Activated naive CD8-positive, alpha-beta T cell treated with anti-CD3 and anti-CD28 coated beads for 36 hours (primary cell): ENCODE data around the gene YY1. TPM values are rescaled to one million over a fixed set of nuclear protein-coding genes. Genes with fewer than 3 reads are reported as not detected.
A peak's percentile ranks its signal among the peaks of the same experiment; 100 is the strongest.
"Not testable (repeated sequence)": the region's sequence is repeated elsewhere in the genome, so short reads cannot be mapped to it uniquely, and the experiment has no call there.

ENCODE experiments used
- DNase-seq: peaks from one replicate; pipeline ENCODE4 v3.0.0; 2021
- H3K27ac Mint-ChIP-seq: one replicate; pipeline ENCODE4 v1.8.0; 2022; ENCODE audit warnings: mild to moderate bottlenecking, moderate library complexity, mixed read lengths
- H3K27me3 Mint-ChIP-seq: one replicate; pipeline ENCODE4 v1.8.0; 2022; ENCODE audit warnings: mild to moderate bottlenecking, mixed read lengths
- H3K36me3 Mint-ChIP-seq: one replicate; pipeline ENCODE4 v1.8.0; 2021; ENCODE audit warnings: mild to moderate bottlenecking, mixed read lengths
- H3K4me1 Mint-ChIP-seq: one replicate; pipeline ENCODE4 v1.8.0; 2021; ENCODE audit warnings: mixed read lengths
- H3K4me3 Mint-ChIP-seq: one replicate; pipeline ENCODE4 v1.8.0; 2022; ENCODE audit warnings: mild to moderate bottlenecking, moderate library complexity, mixed read lengths
- H3K9me3 Mint-ChIP-seq: one replicate; pipeline ENCODE4 v1.8.0; 2022; ENCODE audit warnings: mixed read lengths
- total RNA-seq, 2 experiments: library from RNA; stranded (reverse); gene quantifications; one replicate each; pipeline ENCODE4 v1.2.3, GENCODE V29; 2021

YY1 gene
- total RNA-seq, 2 experiments from 2014 or later: 109 to 119 TPM

DNA sequence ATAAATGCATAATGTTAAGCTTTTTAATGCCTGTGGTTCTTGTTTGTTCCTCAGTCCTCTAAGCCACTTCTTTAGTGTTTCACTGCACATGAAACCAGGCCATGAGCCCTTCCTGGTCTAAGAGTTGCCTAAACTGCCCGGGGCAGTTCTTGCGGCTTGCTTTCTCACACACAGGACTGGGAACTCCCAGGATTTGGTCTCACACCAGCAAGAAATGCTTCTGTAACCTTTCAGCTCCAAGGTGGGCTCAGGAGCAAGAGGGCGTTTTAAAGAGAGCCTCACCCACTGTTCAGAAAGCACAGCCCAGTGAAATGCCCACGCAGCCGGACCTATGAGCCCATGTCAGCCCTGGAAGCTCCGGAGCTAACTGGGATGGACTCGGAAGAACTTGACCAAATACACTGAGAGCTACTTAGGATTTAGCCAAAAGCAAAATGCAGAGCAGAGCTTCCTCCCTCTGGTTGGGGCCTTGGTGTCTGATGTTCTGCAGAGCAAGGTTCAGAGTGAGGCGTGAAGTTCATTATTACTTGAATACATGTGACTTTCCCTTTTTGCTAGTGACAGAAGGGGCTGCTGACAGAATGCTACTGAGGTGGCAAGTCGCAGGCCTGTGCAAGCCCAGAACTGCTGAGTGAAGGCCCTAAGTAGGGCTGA is 43.9 kb downstream of the YY1 start:
- H3K9me3 Mint-ChIP-seq: no peaks in the 10 kb centered on the region
- H3K36me3 Mint-ChIP-seq: peaks cover 5% of the 10 kb centered on the region
- no peaks in the 10 kb centered on the region for H3K27me3 Mint-ChIP-seq
- DNase-seq: no peak
- H3K4me3 Mint-ChIP-seq: no peak overlapping the region
- H3K4me1 Mint-ChIP-seq: peaks cover 16% of the 10 kb centered on the region
- peak overlapping the region; percentile 39 for H3K27ac Mint-ChIP-seq

DNA sequence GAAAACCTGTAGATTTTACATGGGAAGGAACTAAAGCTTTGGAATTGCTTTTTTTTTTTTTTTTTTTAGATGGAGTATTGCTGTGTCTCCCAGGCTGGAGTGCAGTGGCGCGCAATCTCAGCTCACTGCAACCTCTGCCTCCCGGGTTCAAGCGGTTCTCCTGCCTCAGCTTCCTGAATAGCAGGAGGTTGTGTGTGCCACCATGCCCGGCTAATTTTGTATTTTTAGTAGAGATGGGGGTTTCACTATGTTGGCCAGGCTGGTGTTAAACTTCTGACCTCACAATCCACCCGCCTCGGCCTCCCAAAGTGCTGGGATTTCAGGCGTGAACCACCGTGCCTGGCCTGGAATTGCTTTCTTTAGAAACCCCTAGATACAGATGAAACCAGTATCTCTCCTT is 44.5 kb downstream of the YY1 start:
- not testable (repeated sequence) for H3K27me3 Mint-ChIP-seq, H3K36me3 Mint-ChIP-seq, H3K4me3 Mint-ChIP-seq, DNase-seq, H3K9me3 Mint-ChIP-seq
- peaks cover 16% of the 10 kb centered on the region for H3K4me1 Mint-ChIP-seq
- H3K27ac Mint-ChIP-seq: peak overlapping the region; percentile 39

DNA sequence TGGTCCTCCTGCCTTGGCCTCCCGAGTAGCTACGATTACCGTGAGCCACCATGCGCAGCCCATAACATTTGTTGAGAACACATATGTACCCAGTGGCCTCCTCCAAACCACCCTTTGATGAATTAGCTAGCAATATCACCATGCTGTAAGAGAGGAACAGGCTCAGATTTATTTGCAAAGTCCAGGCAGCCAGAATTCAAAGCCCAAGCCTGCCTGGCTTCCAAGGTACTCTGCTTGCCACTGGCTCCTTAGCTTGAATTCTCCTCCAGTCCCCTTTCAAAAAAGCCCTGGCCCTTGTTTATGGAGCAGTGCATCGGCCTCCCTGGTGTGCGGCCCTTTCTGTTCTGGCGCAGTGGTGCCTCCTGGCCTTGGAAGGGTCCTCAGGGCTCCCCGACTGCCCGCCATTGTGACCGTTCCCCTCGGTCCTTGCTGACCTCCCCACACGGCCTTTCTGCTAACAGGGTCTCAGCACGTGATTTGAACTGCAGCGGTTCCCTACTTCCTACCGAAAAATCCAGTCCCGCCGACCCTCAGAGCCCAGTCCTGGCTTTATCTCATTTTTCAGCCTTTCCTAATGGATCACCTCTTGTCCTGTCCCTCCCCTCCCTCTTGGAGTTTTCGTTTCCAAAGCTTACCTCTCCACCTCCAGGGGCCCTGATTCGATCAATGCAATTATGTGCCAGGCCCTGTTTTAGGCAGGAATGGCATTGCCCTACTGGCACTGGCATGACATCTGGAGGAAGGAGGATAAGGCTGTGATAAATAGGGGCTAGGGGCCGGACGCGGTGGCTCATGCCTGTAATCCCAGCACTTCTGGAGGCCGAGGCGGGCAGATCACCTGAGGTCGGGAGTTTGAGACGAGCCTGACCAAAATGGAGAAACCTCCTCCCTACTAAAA is 45.3 kb downstream of the YY1 start:
- peaks cover 9% of the 10 kb centered on the region for H3K4me1 Mint-ChIP-seq
- peak overlapping the region; percentile 60 for H3K4me3 Mint-ChIP-seq
- H3K9me3 Mint-ChIP-seq: no peaks in the 10 kb centered on the region
- H3K27ac Mint-ChIP-seq: peak overlapping the region; percentile 75
- DNase-seq: no peak
- peaks cover 5% of the 10 kb centered on the region for H3K36me3 Mint-ChIP-seq
- H3K27me3 Mint-ChIP-seq: no peaks in the 10 kb centered on the region

DNA sequence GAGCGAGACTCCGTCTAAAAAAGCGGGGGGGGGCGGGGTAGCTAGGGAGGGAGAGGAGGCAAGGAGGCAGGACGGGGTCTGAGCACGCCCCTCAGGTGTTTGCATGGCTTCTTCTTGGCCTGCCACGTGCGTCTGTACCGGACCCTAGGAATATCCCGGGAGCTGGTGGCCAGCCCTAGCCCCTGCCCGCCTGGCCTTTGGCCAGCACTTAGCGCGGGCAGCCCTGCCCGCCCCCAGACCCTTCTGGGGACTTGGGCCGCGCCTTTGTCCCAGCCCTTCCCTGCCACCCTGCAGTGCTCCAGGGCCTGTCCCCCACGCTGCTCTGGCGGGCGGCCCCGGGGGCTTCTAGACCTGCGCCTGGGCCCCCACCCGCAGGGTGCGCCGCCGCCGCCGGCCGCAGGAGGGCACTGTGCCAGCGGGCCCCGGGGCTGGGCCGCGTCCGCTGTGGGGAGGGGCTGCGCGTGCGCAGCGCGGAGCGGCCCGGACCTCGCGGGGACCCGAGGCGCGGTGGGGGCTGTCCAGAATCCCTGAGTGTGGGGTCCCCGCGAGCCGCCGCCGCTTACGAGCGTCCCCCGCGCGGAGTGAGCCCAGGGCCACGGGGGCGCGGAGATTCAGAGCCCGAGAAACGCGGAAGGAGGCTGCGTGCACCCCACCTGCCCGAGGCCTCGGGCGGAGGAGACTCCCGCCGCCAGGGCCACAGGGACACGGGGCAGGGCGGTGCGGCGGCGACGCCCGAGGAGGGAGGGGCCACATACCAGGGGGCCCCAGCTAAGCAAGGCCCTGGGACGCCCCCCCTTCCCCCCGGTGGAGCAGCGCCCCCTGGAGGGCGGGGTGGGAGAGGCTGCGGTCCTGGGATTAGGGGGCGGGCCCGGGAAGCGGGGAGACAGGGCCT is 46.3 kb downstream of the YY1 start:
- peak; percentile 88 for DNase-seq
- H3K9me3 Mint-ChIP-seq: no peaks in the 10 kb centered on the region
- H3K4me1 Mint-ChIP-seq: peaks cover 6% of the 10 kb centered on the region
- H3K4me3 Mint-ChIP-seq: peak overlapping the region; percentile 60
- H3K27ac Mint-ChIP-seq: peak overlapping the region; percentile 75
- no peaks in the 10 kb centered on the region for H3K27me3 Mint-ChIP-seq
- H3K36me3 Mint-ChIP-seq: peaks cover 5% of the 10 kb centered on the region

DNA sequence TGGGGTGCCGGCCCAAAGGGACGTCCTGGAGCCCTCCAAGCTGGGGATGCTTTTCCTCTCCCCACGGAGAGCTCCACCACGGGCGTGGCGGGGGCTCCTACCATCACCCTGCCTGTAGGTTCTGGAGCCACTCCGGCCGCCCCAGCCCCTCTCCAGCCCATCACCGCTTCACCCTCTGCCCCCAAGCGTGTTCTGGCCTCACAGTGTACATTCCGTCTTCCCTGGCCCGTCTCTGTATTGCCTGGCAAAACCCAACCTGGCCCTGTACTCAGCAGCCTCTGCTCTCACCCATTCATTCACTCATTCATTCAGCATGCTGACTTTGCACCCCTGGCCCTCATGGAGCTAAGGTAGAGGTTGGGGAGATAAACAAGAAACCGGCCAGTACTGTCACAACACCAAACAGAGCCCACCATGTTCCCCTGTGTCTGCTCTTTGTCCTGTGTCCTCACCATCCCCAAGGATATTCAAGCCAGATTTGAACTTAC is 47.0 kb downstream of the YY1 start:
- Mint-ChIP-seq H3K4me3 (peak overlapping the region; percentile 78), H3K27ac (peak overlapping the region; percentile 80), H3K4me1 (peaks cover 5% of the 10 kb centered on the region), H3K9me3 (no peaks in the 10 kb centered on the region), H3K27me3 (no peaks in the 10 kb centered on the region), H3K36me3 (no peaks in the 10 kb centered on the region)
- no peak for DNase-seq

DNA sequence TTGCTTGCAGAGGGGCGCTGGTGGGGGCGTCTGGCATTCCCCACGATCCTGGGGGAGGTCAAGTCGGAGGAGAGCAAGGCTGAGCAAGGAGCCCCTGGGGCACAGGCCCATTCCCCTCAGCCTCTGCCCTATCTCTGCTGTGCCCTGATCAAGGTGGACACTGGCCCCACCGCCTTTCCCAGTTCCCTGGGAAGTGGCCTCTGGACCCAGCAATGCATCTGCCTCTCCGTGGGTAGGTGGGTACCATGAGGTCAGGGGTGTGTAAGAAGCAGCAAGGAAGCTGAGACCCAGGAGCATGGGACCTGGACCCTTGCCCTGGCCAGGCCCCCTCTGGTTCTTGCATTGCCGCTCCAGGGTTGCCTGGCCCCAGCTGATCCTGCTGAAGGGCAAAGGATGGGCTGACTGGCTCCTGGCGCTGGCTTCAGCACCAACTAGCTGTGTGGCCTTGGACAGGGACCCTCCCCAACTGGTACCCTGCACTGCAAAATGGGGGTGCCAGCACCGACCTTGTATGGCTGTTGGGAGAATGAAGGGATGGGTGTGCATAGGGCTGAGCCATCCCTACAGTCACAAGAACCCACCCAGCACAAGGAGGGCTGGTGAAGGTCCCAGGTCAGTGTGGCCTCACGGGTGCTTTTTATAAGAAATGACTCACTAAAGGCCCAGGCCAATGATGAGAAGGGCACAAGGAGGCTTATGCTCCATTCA is 47.7 kb downstream of the YY1 start:
- H3K27me3 Mint-ChIP-seq: no peaks in the 10 kb centered on the region
- H3K9me3 Mint-ChIP-seq: no peaks in the 10 kb centered on the region
- DNase-seq: no peak
- H3K4me1 Mint-ChIP-seq: peaks cover 5% of the 10 kb centered on the region
- no peak overlapping the region for H3K27ac Mint-ChIP-seq
- H3K36me3 Mint-ChIP-seq: no peaks in the 10 kb centered on the region
- H3K4me3 Mint-ChIP-seq: no peak overlapping the region

DNA sequence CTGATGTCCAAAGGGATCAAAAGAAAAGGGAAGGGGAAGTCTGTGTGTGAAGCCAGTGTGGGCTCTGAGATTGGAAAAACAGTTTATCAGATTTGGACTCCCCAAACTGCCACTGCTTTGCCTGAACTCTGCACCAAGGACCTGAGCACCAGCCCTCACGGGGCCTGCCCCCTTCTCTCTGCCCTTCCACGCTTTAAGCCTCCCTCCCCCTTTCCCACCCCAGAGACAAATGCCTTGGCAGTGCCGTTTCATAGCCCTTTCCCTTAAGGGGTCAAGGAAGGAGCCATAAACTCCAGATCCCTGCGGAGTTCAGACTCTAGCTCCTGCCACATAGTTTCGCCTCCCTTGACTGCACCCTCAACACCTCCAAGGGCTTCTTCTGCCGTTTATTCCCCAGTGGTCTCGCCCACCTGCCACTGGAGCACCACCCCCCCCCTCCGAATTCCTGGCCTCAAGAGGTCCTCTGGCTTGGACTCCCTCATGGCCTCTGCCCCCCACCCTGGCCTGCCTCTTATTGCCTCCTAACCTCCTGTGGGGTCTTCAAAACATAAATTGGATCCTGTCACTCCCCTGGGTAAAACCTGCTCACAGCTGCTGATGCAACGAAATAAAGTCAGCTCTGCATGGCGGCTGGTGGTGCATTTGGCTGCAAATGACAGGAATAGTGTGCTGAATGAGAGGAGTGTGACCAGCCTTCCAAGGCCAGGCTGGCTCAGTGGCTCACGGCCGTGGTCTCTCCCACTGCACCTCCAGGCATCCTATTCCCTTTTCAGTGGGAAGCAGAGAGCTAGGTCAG is 48.5 kb downstream of the YY1 start:
- Mint-ChIP-seq H3K4me3 (no peak overlapping the region), H3K27me3 (no peaks in the 10 kb centered on the region), H3K27ac (no peak overlapping the region)

DNA sequence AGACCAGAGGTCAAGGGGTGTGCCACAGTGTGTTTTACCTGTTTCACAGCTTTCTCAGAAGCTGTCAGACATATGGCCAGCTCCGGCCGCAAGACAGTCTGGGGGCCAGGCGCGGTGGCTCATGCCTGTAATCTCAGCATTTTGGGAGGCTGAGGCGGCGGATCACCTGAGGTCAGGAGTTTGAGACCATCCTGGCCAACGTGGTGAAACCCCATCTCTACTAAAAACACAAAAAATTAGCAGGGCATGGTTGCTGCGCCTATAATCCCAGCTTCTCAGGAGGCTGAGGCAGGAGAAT is 49.0 kb downstream of the YY1 start:
- not testable (repeated sequence) for H3K27ac Mint-ChIP-seq, H3K36me3 Mint-ChIP-seq, DNase-seq

More for the DNA sequence above, 48.5 kb downstream of the YY1 start:
- no peak for DNase-seq
- Mint-ChIP-seq H3K4me1 (peaks cover 5% of the 10 kb centered on the region), H3K9me3 (no peaks in the 10 kb centered on the region), H3K36me3 (no peaks in the 10 kb centered on the region)

DNA sequence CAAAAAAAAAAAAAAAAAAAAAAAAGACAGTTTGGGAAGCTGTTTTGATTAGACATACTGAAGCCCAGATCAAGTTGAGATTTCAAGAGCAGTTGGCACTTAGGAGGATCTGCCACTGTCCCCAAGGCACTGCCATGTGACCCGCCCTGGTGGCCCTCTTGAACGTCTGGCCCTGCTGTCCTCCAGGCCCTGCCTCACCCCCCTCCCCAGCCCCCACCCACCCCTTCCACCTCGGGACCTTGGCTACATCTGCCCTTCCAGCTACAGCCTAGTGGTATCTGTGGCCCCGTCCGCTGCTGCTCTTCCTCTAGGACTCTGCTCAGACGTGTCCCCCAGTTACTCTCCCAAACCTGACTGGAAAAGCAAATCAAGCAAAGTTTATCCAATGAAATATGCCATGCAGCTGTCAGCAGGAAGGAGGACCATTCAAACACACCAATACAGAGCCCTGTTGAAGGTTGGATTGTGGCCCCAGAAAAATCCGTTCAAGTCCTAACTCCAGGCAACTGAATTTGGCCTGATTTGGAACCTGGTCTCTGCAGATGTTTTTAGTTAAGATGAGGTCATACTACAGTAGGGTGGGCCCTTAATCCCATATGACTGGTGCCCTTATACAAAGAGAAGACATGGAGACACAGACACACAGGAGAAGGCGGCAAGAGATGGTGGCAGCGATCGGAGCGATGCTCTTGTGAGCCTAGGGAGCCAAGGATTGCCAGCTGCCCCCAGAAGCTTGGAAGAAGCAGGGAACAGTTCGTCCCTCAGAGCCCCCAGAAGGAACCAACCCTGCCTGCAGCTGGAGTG is 49.6 kb downstream of the YY1 start:
- Mint-ChIP-seq H3K4me1 (peaks cover 5% of the 10 kb centered on the region), H3K9me3 (no peaks in the 10 kb centered on the region), H3K27ac (no peak overlapping the region), H3K27me3 (no peaks in the 10 kb centered on the region), H3K4me3 (no peak overlapping the region), H3K36me3 (no peaks in the 10 kb centered on the region)
- no peak for DNase-seq

More for the DNA sequence above, 49.0 kb downstream of the YY1 start:
- H3K27me3 Mint-ChIP-seq, H3K9me3 Mint-ChIP-seq, H3K4me1 Mint-ChIP-seq, H3K4me3 Mint-ChIP-seq: not testable (repeated sequence)

DNA sequence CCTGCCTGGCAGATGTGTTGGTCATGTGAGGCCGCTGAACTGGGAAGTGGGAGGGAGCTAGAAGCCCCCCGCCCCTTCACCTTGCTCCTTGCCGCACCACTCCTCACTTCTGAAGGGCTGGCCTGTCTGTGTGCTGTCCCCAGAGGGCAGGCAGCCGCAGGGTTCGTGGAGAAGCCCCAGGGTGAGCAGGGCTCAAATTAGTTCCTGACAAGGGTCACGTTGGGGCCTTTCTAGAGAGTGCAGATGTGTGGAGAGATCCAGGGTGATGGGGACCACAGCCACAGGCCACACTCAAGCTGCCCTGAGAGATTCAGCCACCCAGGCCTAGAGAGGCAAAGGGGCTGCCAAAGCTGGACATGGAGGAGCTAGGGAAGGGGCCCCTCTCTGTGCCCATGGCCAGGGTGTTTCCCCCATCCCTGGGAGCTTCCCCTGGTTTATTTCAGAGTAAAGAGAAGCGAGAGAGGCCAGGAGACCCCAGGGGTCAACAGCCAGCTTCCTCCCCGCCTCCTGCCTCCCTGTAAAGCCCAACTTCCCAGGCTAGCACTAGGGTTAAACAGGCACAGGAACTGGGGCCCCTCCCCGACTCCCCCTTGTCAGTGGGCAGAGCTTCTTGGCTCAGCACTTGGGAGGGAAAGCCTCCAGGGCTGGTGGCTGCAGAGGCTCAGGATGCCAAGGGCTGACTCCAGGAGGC is 51.1 kb downstream of the YY1 start:
- no peaks in the 10 kb centered on the region for H3K9me3 Mint-ChIP-seq
- no peaks in the 10 kb centered on the region for H3K36me3 Mint-ChIP-seq
- DNase-seq: no peak
- H3K27me3 Mint-ChIP-seq: no peaks in the 10 kb centered on the region
- H3K4me1 Mint-ChIP-seq: peaks cover 3% of the 10 kb centered on the region
- H3K4me3 Mint-ChIP-seq: no peak overlapping the region
- no peak overlapping the region for H3K27ac Mint-ChIP-seq

DNA sequence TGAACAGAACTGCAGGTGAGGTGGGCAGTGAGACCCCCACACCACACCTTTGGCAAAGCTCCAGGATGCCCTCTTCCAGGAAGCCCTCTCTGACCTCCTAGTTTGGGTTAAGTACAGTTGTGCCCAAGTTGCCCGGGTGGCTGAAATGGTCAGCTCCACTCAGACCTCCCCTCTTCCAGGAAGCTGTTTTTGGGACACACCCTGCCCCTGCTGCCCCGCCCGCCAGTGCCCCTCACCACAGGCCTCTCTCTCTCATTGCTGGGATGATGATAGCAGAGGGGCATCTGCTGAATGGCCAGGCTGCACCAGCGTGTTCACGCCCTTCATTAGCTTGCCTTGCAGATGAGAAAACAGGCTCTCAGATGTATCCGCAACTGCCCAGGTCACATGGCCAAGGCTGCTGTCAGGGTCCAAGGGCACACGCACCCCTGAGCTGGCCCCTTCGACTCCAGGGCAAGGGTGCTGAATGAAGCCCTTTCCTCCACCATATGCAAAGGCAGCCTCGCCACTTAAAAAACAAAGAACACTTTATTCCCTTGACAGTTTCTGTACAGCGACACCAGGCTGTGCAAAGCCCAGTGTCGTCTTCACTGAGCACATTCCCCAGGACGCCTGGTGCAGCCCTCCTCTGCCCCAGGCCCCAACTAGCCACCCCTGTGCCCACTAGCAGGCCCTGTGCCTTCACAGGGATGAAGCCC is 51.8 kb downstream of the YY1 start:
- Mint-ChIP-seq H3K9me3 (no peaks in the 10 kb centered on the region), H3K27me3 (no peaks in the 10 kb centered on the region), H3K36me3 (no peaks in the 10 kb centered on the region), H3K4me1 (peaks cover 3% of the 10 kb centered on the region), H3K27ac (no peak overlapping the region), H3K4me3 (no peak overlapping the region)
- no peak for DNase-seq

DNA sequence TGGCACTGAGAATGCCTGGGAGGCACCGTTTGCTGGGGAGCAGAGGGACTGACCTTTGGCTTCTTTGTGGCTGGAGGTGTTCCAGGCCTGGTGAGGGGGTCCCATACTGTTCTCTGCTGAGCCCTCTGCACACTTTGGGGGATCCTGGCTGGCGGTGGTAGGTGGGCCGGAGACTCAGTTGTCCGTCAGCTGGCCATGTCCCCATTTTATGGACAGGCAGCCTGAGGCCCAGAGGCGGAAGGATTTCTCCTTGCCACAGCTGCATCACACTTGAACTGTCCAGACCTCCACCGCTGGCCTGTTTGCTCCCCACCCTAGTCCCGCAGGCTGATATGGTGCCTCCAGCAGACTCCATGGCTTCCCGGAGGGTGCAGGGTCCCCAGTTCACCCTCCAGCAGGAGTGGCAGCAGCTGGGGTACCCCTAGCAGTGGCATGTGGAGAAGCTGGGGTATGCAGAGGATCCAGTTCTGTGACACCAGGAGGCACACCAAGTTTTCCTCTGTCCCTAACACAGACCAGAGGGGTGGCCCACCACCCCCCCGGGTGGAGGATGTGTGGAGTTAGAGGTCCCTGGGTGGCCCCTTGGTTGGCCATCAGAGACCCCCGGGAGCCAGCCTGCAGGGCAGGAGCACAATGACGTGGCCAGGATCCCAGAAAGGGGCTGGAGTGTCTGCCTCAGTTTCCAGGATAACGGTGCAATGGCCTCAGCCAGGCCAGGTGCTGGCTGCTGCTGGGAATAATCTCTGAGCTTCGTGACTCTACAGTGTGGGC is 52.5 kb downstream of the YY1 start:
- Mint-ChIP-seq H3K4me1 (no peaks in the 10 kb centered on the region), H3K9me3 (no peaks in the 10 kb centered on the region), H3K36me3 (no peaks in the 10 kb centered on the region), H3K4me3 (no peak overlapping the region), H3K27me3 (no peaks in the 10 kb centered on the region), H3K27ac (no peak overlapping the region)
- no peak for DNase-seq
